ENCODE results near the gene DFFA.

Gene DFFA

GRCh38 chr1:10472220-10473144 lies at the start of gene DFFA:
Gene DFFA (minus strand): TSS chr1:10472529. CDS start chr1:10472458, 71 bp downstream.
- TF ChIP-seq, protein P1, sequence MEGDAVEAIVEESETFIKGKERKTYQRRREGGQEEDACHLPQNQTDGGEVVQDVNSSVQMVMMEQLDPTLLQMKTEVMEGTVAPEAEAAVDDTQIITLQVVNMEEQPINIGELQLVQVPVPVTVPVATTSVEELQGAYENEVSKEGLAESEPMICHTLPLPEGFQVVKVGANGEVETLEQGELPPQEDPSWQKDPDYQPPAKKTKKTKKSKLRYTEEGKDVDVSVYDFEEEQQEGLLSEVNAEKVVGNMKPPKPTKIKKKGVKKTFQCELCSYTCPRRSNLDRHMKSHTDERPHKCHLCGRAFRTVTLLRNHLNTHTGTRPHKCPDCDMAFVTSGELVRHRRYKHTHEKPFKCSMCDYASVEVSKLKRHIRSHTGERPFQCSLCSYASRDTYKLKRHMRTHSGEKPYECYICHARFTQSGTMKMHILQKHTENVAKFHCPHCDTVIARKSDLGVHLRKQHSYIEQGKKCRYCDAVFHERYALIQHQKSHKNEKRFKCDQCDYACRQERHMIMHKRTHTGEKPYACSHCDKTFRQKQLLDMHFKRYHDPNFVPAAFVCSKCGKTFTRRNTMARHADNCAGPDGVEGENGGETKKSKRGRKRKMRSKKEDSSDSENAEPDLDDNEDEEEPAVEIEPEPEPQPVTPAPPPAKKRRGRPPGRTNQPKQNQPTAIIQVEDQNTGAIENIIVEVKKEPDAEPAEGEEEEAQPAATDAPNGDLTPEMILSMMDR (IDR thresholded peaks at IDR 0.05; ENCODE audit: low read depth, low read length): no peak
- TF ChIP-seq MAX (IDR thresholded peaks at IDR 0.05; ENCODE audit: low read depth, low read length) (peak; percentile 100), MYC (IDR thresholded peaks at IDR 0.05; ENCODE audit: low read depth, low read length) (peak; percentile 95), POLR2A (IDR thresholded peaks at IDR 0.05; ENCODE audit: extremely low read depth, insufficient read length) (peak; percentile 79)
- H3K4me3 ChIP-seq (ENCODE audit: low read depth, low read length): peak within 1 kb of the TSS; percentile 84
- DNase-seq (ENCODE audit: low read depth): peak; percentile 98

GRCh38 chr1:10521537-10522157 lies 49.3 kb upstream of the DFFA start:
- TF ChIP-seq MAX (IDR thresholded peaks at IDR 0.05; ENCODE audit: low read depth, low read length) (no peak), MYC (IDR thresholded peaks at IDR 0.05; ENCODE audit: low read depth, low read length) (no peak), POLR2A (IDR thresholded peaks at IDR 0.05; ENCODE audit: extremely low read depth, insufficient read length) (no peak)
- TF ChIP-seq, protein P1 (IDR thresholded peaks at IDR 0.05; ENCODE audit: low read depth, low read length): no peak
- no peak for DNase-seq (ENCODE audit: low read depth)
- no peak overlapping the region for H3K4me3 ChIP-seq (ENCODE audit: low read depth, low read length)

GRCh38 chr1:10520952-10521351 lies 48.6 kb upstream of the DFFA start:
- no peak overlapping the region for H3K4me3 ChIP-seq (ENCODE audit: low read depth, low read length)
- DNase-seq (ENCODE audit: low read depth): no peak
- TF ChIP-seq POLR2A (IDR thresholded peaks at IDR 0.05; ENCODE audit: extremely low read depth, insufficient read length): no peak
- TF ChIP-seq, protein P1 (IDR thresholded peaks at IDR 0.05; ENCODE audit: low read depth, low read length): no peak
- TF ChIP-seq MAX (IDR thresholded peaks at IDR 0.05; ENCODE audit: low read depth, low read length): no peak
- no peak for TF ChIP-seq MYC (IDR thresholded peaks at IDR 0.05; ENCODE audit: low read depth, low read length)

- no peak overlapping the region for H3K4me3 ChIP-seq (ENCODE audit: low read depth, low read length)
- no peak for DNase-seq (ENCODE audit: low read depth)
- TF ChIP-seq POLR2A (IDR thresholded peaks at IDR 0.05; ENCODE audit: extremely low read depth, insufficient read length): no peak
- no peak for TF ChIP-seq MAX (IDR thresholded peaks at IDR 0.05; ENCODE audit: low read depth, low read length)
- TF ChIP-seq, protein P1 (IDR thresholded peaks at IDR 0.05; ENCODE audit: low read depth, low read length): no peak
- no peak for TF ChIP-seq MYC (IDR thresholded peaks at IDR 0.05; ENCODE audit: low read depth, low read length)
These were observed 48.2 kb upstream of the DFFA start for GRCh38 chr1:10520497-10520896.

GRCh38 chr1:10519016-10519417 lies 46.7 kb upstream of the DFFA start:
- DNase-seq (ENCODE audit: low read depth): no peak
- TF ChIP-seq MAX (IDR thresholded peaks at IDR 0.05; ENCODE audit: low read depth, low read length): no peak
- no peak overlapping the region for H3K4me3 ChIP-seq (ENCODE audit: low read depth, low read length)

DNA sequence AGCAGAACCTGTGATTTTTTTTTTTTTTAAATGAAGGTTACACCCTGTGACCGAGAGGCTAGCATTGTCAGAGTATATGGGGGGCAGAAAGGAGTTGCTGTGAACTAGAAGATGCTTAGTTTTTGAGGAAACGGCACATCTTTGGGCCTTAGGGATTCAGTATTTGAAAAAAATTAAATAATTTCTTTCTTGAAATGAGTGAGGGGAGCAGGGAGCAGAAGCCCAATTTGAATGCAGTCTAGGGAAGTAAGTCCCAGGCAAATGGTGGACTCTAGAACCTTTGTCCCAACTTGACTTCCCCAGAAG lies 45.3 kb upstream of the DFFA start:
- DNase-seq (ENCODE audit: low read depth): no peak
- TF ChIP-seq, protein P1 (IDR thresholded peaks at IDR 0.05; ENCODE audit: low read depth, low read length): no peak
- TF ChIP-seq MAX (IDR thresholded peaks at IDR 0.05; ENCODE audit: low read depth, low read length) (no peak), MYC (IDR thresholded peaks at IDR 0.05; ENCODE audit: low read depth, low read length) (no peak), POLR2A (IDR thresholded peaks at IDR 0.05; ENCODE audit: extremely low read depth, insufficient read length) (no peak)
- H3K4me3 ChIP-seq (ENCODE audit: low read depth, low read length): no peak overlapping the region
